IPS-15b (cell line): Measurements from ENCODE around the gene CETN2.

Experiments
- H3K27me3 ChIP-seq: one replicate; pipeline ENCODE4 v1.6.1; 2013; ENCODE audit warnings: low read length; ENCODE audit not compliant: control insufficient read depth, insufficient read depth
- H3K36me3 ChIP-seq: one replicate; pipeline ENCODE4 v1.6.1; 2013; ENCODE audit warnings: low read length; ENCODE audit not compliant: control insufficient read depth, insufficient read depth
- H3K4me1 ChIP-seq: one replicate; pipeline ENCODE4 v1.6.1; 2013; ENCODE audit warnings: mild to moderate bottlenecking, low read length; ENCODE audit not compliant: control insufficient read depth, insufficient read depth
- H3K4me3 ChIP-seq: one replicate; pipeline ENCODE4 v1.5.1; 2013; ENCODE audit warnings: low read depth, low read length
- H3K9ac ChIP-seq: one replicate; pipeline ENCODE4 v1.6.1; 2013; ENCODE audit warnings: low read depth, mild to moderate bottlenecking, low read length
- H3K9me3 ChIP-seq: one replicate; pipeline ENCODE4 v1.6.1; 2013; ENCODE audit warnings: mild to moderate bottlenecking, low read length; ENCODE audit not compliant: control insufficient read depth, insufficient read depth

Gene CETN2

GRCh38 chrX:152824841-152825374 lies 5.6 kb downstream of the CETN2 start:
- Histone ChIP-seq H3K36me3 (no peaks in the 10 kb centered on the region), H3K9ac (no peak overlapping the region), H3K9me3 (peaks cover 5% of the 10 kb centered on the region), H3K27me3 (peaks cover 2% of the 10 kb centered on the region), H3K4me3 (no peak overlapping the region), H3K4me1 (no peaks in the 10 kb centered on the region)

DNA sequence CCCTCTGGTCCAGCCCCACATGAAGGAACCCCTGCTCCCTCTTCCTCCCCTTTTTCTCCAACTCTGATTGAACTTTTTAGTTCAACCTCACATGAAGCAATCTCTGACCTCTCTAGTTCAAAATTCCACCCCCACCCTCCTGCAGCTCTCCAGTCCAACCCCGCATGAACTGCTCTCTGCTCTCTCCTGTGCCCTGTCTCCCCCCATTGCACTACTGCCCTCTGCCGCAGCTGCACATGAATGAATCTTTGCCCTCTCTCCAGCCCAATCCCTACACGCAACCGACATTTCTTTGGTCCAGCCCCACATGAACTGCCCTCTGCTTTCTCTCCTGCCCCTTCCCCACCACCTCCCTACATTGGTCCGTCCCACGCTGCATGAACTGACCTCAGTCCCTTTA lies 6.9 kb downstream of the CETN2 start:
- peaks cover 5% of the 10 kb centered on the region for H3K9me3 ChIP-seq
- no peaks in the 10 kb centered on the region for H3K4me1 ChIP-seq
- H3K9ac ChIP-seq: no peak overlapping the region
- H3K36me3 ChIP-seq: no peaks in the 10 kb centered on the region
- H3K4me3 ChIP-seq: no peak overlapping the region
- peaks cover 2% of the 10 kb centered on the region for H3K27me3 ChIP-seq

DNA sequence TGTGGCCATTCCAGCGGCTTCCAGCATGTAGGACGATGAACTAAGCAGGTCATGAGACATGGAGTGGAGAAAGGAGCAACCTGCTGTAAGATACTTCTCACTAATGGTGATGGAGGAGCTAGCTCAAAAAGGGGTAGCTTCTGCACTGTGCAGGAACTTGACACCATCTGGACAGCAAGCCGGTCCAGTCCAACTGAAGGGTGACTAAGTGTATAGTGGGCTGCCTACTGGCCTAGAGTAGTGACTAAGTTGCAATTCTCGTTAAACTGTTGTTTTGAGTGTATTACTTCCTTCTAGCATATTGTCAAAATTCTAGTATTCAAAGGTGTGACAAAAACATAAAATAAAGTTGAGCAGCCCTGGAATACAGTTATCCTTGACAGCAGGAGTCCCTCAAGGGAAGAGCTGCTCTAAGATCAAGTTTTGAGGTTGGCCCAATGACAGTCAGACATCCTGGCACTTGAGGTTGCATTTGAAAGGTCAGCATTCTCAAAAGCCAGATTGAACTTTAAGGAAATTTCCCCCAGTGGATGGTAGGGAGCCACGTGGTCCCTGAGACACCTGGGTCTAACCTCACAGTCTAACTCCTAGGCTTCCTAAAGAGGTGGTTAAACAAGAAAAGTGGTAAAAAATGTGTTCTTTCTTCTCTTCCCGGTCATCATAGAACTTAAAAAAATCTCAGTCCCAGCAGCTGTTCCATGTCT lies 8.0 kb downstream of the CETN2 start:
- Histone ChIP-seq H3K4me3 (no peak overlapping the region), H3K27me3 (peaks cover 2% of the 10 kb centered on the region), H3K36me3 (no peaks in the 10 kb centered on the region), H3K9ac (no peak overlapping the region), H3K4me1 (no peaks in the 10 kb centered on the region), H3K9me3 (peaks cover 5% of the 10 kb centered on the region)

DNA sequence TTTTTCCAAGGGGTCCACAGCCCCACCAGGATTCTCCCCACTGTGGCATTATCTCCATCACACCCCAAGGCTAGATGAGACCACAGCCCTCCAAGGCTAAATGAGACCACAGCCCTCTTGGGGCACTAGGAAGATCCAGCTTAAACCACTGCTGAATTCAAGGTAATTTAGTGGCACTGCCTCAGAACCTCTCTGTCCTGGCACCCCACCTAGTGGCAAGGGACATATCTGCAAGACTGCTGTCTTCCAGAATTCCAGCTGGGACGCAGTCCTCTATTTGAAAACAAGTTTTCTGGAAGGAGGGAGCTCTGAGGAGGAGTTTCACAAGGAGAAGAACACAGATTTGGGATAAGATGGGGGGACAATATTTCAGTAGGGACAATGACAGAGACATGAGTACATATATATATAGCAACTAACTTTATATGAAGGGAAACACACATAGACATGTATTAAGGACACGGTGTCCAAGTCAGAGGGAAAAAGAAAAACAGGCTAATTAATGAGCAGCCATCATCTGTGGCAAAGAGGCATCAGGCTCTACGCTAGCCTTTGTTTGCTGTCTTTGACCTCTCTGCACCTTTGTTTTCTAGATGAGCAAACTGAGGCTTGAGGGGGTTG lies 9.3 kb downstream of the CETN2 start:
- Histone ChIP-seq H3K4me1 (peaks cover 3% of the 10 kb centered on the region), H3K9me3 (no peaks in the 10 kb centered on the region), H3K36me3 (no peaks in the 10 kb centered on the region), H3K27me3 (peaks cover 2% of the 10 kb centered on the region), H3K9ac (no peak overlapping the region), H3K4me3 (no peak overlapping the region)

DNA sequence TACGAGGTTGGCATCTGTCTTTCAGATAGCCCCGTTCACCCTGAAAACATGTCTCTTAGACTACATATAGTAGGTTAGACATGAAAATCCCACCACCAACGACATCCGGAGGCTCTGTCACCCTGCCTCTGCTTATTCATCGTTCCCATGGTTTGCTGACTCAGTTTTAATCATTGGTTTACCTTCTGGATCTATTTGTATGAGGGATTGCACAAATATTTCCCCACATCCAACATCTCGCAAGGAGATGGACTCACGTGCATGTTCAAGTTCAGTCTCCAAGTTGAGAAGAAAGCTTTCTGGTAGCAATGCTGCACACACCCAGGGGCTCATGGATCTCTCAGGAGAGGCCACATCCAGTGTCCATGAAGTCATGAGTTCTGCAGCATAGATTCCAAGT lies 10.8 kb downstream of the CETN2 start:
- Histone ChIP-seq H3K4me3 (no peak overlapping the region), H3K36me3 (no peaks in the 10 kb centered on the region), H3K9me3 (no peaks in the 10 kb centered on the region), H3K4me1 (peaks cover 3% of the 10 kb centered on the region), H3K9ac (no peak overlapping the region), H3K27me3 (peaks cover 2% of the 10 kb centered on the region)

DNA sequence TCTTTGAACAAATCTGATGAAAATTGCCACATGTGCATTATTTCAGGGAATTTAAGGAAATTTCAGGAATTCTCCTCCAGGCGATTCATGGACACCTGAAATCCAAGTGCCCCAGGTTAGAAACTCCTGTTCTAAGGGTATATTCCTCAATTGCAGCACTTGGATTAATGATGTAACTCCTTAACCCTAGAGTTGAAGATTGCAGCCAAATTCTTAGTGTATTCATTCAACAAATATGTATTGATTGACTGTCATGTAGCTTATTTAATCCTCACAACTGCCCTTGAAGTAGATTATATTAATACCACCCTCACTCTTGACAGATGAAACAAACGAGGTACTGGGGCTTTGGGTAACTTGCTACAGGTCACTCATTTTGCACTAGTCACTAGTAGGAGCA lies 11.3 kb downstream of the CETN2 start:
- no peak overlapping the region for H3K9ac ChIP-seq
- peaks cover 3% of the 10 kb centered on the region for H3K4me1 ChIP-seq
- no peak overlapping the region for H3K4me3 ChIP-seq
- H3K9me3 ChIP-seq: no peaks in the 10 kb centered on the region
- no peaks in the 10 kb centered on the region for H3K36me3 ChIP-seq
- peaks cover 2% of the 10 kb centered on the region for H3K27me3 ChIP-seq

DNA sequence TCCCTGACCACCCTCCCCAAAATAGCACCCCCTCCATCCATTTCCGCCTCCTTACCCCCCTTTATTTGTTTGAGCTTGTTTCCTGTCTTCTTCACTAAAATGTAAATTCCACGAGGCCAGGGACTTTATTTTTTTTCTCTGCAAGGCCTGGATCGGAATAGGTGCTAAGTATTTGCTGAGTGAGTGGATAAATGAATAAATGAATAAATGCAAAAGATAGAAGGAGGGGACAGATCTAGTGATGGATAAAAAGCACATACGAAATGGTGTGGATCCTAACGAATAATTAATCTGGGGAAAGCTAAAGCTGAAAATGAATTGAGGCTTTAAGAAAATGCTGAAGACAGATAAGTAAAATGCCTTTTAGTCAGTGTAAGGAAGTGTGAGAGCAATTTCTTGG lies 12.2 kb downstream of the CETN2 start:
- peaks cover 3% of the 10 kb centered on the region for H3K4me1 ChIP-seq
- no peaks in the 10 kb centered on the region for H3K9me3 ChIP-seq
- H3K36me3 ChIP-seq: no peaks in the 10 kb centered on the region
- no peak overlapping the region for H3K9ac ChIP-seq
- peaks cover 2% of the 10 kb centered on the region for H3K27me3 ChIP-seq
- no peak overlapping the region for H3K4me3 ChIP-seq

DNA sequence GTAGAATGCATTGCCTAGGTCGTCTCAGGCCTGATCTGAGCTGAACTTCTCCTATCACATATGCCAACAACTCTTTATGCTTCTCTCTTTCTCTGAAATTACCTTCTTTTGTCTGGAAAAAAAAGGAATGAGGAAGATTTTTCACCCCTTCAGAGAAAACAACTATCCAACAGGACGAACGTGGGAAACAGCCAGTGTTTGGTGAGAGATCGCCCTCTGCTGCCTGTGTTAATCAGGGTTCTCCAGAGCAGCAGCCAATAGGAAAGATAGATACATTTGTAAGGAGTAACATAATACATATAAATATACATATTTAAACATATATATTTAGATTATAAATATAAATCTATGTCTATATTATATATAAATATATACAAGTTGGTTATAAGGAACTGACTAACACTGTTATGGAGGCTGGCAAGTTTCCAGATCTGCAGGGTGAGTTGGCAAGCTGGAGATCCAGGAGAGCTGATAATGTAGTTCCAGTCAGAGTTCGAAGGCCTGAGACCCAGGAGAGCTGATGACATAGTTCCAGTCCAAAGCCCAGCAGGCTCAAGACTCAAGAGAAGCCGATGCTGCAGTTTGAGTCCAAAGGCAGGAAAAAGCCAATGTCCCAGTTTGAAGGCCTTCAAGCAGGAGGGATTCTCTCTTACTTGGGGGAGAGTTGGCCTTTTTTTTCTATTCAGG lies 13.3 kb downstream of the CETN2 start:
- Histone ChIP-seq H3K4me3 (no peak overlapping the region), H3K9me3 (no peaks in the 10 kb centered on the region), H3K36me3 (no peaks in the 10 kb centered on the region), H3K4me1 (peaks cover 3% of the 10 kb centered on the region), H3K9ac (no peak overlapping the region), H3K27me3 (peaks cover 1% of the 10 kb centered on the region)

GRCh38 chrX:152814048-152814447 lies 16.5 kb downstream of the CETN2 start:
- Histone ChIP-seq H3K9ac (no peak overlapping the region), H3K9me3 (no peaks in the 10 kb centered on the region), H3K27me3 (no peaks in the 10 kb centered on the region), H3K4me1 (peaks cover 3% of the 10 kb centered on the region), H3K4me3 (no peak overlapping the region), H3K36me3 (no peaks in the 10 kb centered on the region)

GRCh38 chrX:152813206-152813605 lies 17.4 kb downstream of the CETN2 start:
- Histone ChIP-seq H3K4me1 (peaks cover 3% of the 10 kb centered on the region), H3K4me3 (no peak overlapping the region), H3K9me3 (no peaks in the 10 kb centered on the region), H3K36me3 (no peaks in the 10 kb centered on the region), H3K27me3 (no peaks in the 10 kb centered on the region), H3K9ac (no peak overlapping the region)

DNA sequence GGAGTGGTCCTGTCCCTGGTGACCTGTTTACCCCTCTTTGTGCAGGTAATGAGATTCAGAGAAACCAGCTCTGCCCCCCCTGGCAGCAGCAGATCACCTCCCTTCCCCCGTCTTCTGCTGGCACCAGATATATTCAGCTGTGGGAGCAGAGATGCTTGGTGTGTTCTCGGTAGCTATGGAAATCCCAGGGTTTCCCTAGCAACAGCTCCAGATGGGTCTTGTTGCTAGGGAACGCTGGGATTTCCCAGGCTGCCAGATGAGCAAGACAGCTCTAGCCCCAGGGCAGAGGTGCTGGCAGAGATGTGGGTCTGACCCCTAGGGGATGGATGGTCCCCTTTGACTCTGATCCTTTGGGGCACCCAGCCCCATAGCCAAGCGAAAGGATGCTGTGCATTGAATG lies 20.2 kb downstream of the CETN2 start:
- Histone ChIP-seq H3K36me3 (no peaks in the 10 kb centered on the region), H3K9ac (no peak overlapping the region), H3K27me3 (no peaks in the 10 kb centered on the region), H3K4me3 (no peak overlapping the region), H3K4me1 (no peaks in the 10 kb centered on the region), H3K9me3 (no peaks in the 10 kb centered on the region)

DNA sequence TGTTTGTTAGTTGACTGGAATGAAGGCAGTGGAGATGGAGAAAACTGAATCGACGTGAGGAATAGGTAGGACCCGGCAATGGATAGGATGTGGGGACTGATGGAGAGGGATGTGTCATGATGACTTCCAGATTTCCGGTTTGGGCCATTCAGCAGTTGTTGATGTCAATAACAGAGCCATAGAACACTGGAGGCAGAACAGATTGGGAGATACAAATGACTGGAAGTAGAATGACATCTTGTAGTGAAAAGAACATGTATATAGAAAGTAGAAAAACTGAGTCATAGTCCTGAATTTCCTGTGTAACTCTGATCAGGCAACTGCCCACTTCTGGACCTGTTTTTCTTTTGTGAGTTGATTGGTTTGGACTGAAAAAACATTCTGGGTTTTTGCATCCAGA lies 24.5 kb downstream of the CETN2 start:
- Histone ChIP-seq H3K36me3 (no peaks in the 10 kb centered on the region), H3K27me3 (no peaks in the 10 kb centered on the region), H3K9ac (no peak overlapping the region), H3K4me3 (no peak overlapping the region), H3K9me3 (no peaks in the 10 kb centered on the region), H3K4me1 (no peaks in the 10 kb centered on the region)
